ENCODE results near the gene OPCML.

DNA sequence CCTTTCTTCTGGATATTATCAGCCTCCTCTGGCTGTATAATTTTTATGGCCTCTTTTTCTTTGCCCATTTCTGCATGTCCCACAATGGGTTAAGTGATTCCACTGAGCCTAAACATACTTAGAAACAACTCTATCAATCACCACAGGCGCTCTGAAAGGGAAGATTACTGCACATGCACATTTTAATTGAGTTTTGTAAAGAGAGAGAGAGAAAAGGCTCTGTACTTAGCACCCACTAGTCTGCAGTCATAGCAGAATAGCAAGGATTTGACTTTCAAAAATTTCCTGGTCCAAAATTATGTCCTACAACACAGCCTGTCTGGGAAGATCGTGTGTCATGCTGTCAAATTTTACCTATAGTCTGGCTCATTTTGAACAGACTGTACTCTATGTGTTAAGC is 758.5 kb downstream of the OPCML start:
- TF ChIP-seq, protein P1, sequence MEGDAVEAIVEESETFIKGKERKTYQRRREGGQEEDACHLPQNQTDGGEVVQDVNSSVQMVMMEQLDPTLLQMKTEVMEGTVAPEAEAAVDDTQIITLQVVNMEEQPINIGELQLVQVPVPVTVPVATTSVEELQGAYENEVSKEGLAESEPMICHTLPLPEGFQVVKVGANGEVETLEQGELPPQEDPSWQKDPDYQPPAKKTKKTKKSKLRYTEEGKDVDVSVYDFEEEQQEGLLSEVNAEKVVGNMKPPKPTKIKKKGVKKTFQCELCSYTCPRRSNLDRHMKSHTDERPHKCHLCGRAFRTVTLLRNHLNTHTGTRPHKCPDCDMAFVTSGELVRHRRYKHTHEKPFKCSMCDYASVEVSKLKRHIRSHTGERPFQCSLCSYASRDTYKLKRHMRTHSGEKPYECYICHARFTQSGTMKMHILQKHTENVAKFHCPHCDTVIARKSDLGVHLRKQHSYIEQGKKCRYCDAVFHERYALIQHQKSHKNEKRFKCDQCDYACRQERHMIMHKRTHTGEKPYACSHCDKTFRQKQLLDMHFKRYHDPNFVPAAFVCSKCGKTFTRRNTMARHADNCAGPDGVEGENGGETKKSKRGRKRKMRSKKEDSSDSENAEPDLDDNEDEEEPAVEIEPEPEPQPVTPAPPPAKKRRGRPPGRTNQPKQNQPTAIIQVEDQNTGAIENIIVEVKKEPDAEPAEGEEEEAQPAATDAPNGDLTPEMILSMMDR (IDR thresholded peaks at IDR 0.05; ENCODE audit: insufficient read depth, low read length), result no peak
- no peak for TF ChIP-seq SPI1 (IDR thresholded peaks at IDR 0.05; ENCODE audit: borderline replicate concordance, low read depth)
- no peak for TF ChIP-seq POLR2AphosphoS5 (IDR thresholded peaks at IDR 0.05; ENCODE audit: low read depth)
- no peak for TF ChIP-seq GABPA (IDR thresholded peaks at IDR 0.05; ENCODE audit: low read depth)

All from HL-60 (cell line).